ENCODE measurements around the gene UPP2.
A peak's percentile ranks its signal among the peaks of the same experiment; 100 is the strongest.

UPP2 gene

DNA sequence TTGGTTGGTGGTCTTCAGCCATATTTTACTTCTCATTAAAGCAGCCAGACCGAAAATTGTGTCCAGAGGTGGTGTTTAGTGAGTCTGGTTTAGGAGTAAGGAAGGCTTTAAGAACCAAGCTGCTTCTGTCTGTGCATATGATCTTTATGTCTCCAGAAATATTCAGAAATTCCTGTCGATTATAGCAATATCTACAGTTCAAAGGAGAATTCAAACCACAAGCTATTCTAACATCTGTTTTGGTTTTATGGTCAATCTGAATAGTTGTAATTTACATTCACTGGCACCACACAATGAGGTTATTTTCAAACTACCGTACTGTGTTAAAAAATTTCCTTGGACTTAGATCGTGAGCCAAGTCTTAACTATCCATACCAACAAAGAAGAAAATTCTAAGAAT lies 11.3 kb downstream of the UPP2 start:
- no peak for DNase-seq

- no peak for DNase-seq
These were observed 12.1 kb downstream of the UPP2 start for GRCh38 chr2:158113741-158114295.

DNA sequence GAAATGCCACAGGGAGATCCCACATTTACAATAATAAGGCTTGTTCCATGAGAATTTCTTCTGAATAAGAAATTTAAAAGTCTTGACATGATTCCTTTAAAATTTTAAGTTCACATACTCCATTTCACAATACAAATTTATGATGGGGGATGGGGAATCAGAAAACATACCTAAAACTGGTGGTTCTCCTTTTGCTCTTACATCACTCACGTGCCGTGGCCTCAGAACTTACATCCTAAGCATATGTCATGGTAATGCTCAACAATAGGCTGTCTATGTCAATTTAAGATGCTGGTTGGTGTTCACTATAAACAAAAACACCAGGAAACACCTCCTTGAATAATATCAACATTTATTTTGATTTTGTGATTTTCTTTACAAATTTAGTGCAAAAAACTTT lies 12.8 kb downstream of the UPP2 start:
- DNase-seq = no peak

GRCh38 chr2:158115202-158115767 lies 13.6 kb downstream of the UPP2 start:
- peak; percentile 82 for DNase-seq

GRCh38 chr2:158116936-158117335 lies 15.3 kb downstream of the UPP2 start:
- no peak for DNase-seq

- DNase-seq = no peak
These were observed 18.4 kb downstream of the UPP2 start for GRCh38 chr2:158120102-158120501.

DNA sequence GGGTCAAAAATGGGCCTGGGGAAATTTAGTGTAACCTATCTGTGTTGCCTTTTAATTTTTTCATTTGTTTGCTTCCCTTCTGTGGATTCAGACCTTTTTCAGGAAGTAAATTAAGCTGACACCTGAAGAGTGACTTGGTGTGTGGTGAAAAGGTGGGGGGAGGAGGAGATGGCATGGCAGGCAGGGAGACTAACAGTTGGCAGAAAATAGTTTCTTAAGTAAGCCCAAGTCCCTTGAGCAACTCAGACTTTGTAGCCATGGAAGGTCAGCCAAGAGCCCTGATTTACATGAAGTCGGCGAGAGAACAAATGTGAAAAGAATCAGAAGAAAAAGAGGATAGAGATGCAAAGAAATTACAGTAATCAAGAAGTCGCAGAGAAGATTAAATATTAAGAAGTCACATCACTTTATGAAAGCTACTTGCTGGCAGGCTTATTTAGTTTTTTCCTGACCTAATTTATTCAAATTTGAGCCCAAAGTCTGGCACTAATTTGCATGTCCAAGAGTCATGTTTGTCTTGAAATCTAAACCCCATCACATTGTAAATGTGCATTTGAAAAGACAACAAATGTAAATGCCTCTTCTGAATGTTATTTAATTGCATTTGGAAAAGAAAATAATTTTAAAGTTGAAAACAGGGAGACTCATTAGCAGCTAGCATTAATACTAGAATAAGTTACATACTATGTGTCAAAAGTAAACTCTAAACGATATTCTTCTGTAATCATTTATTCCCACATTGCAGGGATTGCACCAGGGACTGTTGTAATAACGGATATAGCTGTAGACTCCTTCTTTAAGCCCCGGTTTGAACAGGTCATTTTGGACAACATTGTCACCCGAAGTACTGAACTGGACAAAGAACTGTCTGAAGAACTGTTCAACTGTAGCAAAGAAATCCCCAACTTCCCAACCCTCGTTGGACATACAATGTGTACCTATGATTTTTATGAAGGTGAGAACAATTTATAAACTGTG lies 19.3 kb downstream of the UPP2 start:
- DNase-seq = no peak

- DNase-seq = peak; percentile 2
These were observed 23.2 kb downstream of the UPP2 start for GRCh38 chr2:158124896-158125295.

- DNase-seq = no peak
These were observed 24.3 kb downstream of the UPP2 start for GRCh38 chr2:158125756-158126498.

GRCh38 chr2:158127380-158127804 lies 25.7 kb downstream of the UPP2 start:
- DNase-seq = no peak

DNA sequence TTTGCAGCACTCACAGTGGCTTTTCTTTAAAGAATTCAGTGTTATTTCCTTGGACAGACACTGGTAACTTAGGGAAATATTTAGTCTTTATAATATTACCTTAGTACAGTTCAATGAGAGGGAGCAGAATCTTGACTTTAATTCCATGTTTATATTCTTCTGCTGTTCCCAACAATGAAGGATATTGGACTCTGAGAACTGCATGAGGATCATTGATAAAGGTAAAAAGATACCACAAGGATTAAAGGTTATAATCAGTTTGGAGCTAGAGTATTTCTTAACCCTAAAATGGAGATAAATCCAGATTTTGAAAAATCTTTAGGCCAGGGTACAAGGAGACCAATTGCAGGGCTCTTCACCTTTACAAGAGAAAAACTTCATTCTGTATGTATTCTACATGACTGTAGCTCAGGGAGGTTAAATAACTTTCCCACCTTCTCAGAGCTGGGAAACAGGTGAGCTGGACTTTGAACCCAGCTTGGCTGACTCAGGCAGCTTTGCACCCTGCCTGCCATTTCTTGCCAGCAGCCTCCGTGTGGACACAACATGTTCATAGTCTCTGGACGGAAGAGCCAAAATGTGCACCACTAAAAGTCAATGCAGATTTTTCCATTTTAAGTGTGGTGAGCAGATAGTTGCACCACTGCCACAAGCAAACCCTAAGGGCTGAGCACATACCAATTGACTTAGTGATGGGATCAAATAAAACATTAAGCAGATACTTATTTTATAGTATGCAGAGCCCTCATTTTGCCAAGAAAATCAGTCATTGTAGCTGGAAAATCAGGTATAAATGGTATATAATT lies 26.7 kb downstream of the UPP2 start:
- DNase-seq = no peak

DNA sequence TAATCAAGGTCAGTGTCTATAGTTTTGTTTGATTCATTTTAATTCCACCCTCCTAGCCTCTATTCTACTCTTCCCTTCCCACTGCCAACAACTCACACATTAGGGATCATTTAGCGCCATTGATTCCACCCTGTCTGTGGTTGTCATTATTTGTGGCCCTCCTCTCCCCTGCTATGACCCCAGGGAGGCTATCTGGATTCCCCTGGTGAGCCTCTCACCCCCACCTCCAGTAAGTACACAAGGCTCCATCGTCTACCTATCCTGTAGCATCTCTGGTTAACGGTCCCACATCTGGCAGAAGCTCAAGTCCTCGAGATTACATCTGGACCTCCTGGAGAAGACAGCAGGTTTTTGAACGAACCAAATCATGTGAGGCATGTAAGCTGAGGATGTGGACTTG lies 27.4 kb downstream of the UPP2 start:
- no peak for DNase-seq

GRCh38 chr2:158130832-158131473 lies 29.3 kb downstream of the UPP2 start:
- DNase-seq = no peak

DNA sequence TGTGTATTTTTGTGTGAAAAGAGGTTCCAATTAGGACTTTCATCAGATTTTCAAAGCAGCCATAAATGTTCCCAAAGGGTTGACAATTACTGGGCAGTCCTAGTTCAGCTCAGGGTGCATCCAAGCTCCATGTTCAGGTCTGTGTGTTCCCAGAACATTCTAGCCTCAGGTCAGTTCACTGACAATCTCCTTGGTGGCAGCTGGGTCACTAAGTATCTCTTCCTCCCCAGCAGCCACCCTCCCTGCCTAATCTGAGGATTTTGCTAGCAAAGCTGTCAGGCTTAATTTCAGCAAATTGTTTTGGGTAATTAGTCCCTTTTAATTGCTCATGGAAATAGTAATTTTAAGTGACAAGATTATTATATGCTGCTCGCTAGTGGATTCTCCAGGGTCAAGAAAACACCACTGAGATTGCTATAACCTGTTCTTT lies 29.8 kb downstream of the UPP2 start:
- no peak for DNase-seq

DNA sequence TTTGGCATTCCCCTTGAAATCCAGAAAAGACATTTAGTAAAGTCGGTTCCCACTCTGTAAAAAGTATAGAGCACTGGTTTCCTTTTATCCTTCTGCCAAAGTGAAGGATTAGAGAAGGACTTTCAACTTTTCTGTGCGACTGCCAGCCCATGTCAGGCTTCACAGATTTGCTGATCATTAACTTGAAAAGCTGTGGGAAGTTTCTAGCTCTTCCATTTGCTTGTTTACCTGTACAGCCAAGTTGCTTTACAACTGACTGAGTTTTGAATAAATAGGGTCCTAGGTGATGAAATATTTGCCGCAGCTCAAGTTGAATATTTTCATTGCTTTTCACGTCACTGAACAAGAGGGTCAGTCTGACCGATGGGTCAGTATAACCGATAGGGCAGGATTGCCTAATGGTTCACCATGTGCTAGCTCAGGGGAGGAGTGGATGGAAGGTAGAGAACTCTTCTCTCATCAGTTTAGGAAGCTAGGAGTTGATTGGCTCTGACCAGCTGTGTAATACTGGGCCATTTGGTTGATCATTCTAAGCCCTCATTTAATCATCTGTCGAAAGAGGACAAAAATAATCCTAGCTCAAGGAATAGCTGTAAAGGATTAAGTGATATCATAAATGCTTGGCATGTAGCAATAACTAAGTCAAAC lies 30.4 kb downstream of the UPP2 start:
- DNase-seq = no peak

DNA sequence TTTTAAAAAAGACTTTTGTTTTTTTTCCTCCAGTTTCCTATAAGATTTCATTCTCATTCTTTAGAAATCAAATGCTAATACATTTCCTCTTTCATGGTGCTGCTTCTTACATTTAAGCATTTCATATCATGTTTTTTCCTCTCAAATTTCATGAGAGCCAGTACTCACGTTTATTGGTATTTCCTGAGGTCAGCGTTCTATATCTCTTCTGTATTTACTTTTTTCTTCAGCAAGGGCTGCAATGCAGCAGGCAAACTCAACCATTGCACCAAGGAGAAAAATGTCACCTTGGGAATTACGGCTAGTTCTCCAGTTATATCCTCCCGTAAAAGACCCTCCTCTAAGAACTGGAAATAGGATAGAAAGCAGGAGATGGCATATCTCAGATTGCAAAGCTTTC lies 32.4 kb downstream of the UPP2 start:
- no peak for DNase-seq

DNA sequence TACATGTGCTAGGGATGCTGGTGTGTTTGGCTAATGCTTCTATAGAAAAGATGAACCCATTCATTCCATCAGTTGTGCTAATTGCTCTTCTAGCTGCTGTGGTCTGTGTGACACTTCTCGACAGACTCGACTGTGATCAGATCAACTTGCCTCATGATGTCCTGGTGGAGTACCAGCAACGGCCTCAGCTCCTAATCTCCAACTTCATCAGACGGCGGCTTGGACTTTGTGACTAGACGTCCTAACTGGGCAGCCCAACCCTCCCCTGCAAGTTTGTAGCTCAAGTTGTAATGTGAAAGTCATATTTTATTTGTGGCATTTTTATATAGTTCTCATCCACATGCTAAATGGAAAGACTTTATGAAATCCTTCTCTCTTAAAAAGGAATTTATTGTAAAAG lies 33.0 kb downstream of the UPP2 start:
- no peak for DNase-seq

GRCh38 chr2:158135096-158135495 lies 33.4 kb downstream of the UPP2 start:
- DNase-seq = no peak

DNA sequence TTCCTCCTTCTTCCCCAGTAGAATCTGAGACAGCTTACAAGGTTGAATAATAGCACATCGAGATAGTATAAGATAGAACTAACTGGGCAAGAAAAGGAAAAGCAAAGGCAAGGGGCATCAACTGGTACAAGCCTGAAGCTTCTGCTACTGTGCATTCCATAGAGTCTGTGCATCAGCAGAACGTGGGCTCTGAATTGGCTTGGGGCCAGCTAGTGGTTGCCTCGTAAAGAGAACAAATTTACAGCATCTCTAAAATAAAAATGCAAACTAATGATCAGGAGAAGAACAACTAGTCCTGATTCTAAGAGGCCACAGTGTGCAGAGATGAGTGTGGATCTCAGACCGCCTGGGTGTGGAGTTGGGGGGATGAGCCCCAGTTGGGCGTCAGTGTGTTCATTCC lies 36.6 kb downstream of the UPP2 start:
- DNase-seq = no peak

DNA sequence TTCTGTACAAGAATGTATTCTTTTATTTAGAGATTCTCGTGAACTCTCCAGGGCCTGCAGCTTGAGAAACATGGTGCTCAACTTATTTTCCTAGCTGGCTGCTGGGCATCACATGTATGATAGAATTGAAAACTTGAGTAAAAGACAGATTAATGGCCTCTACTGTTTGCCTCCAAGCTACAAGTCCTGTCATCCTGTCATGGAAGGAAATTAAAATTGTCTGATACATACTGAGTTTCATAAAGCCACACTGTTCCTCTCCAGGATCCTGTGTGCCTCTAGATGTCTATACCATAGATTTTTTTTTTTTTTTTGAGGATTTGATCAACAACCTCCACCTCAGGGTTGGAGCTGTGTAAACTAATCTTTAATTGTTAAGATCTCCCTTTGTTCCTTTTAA lies 38.5 kb downstream of the UPP2 start:
- DNase-seq = no peak

- DNase-seq = no peak
These were observed 40.5 kb downstream of the UPP2 start for GRCh38 chr2:158142165-158142564.

Data from NCI-H1048 (cell line).